GM23338 (cell line): ENCODE measurements around the gene PSMD11. TPM values are rescaled to one million over a fixed set of nuclear protein-coding genes. Genes with fewer than 3 reads are reported as not detected.

Experiments
- ATAC-seq: fragments of 200-7000 bp; cut with Tn5 transposase; 3 replicates; pipeline ENCODE4 v1.9.1; 2020
- DNase-seq: peaks from one replicate; pipeline ENCODE4 v3.0.0-alpha.2; 2015; ENCODE audit warnings: low spot score
- H2AFZ ChIP-seq: fragments of 200-600 bp; sonication (generic); 2 replicates; pipeline ENCODE4 v1.8.0; 2016; ENCODE audit warnings: antibody characterized with exemption, mild to moderate bottlenecking, moderate library complexity
- H3F3A ChIP-seq: fragments of 200-600 bp; sonication (generic); replicated peaks from 2 replicates; pipeline ENCODE4 v1.8.0; 2017; ENCODE audit warnings: antibody characterized with exemption, mixed run types, low read depth
- H3K27ac ChIP-seq: fragments of 200-600 bp; sonication (generic); 2 replicates; pipeline ENCODE4 v1.6.1; 2016; ENCODE audit warnings: low read depth
- H3K27me3 ChIP-seq: fragments of 200-600 bp; sonication (generic); 2 replicates; pipeline ENCODE4 v1.8.0; 2016; ENCODE audit warnings: mild to moderate bottlenecking, mixed run types, moderate library complexity; ENCODE audit not compliant: insufficient read depth
- H3K36me3 ChIP-seq: fragments of 200-600 bp; sonication (generic); 2 replicates; pipeline ENCODE4 v1.8.0; 2016; ENCODE audit warnings: mild to moderate bottlenecking; ENCODE audit not compliant: insufficient read depth
- H3K4me1 ChIP-seq: fragments of 200-600 bp; sonication (generic); 2 replicates; pipeline ENCODE4 v1.8.0; 2016; ENCODE audit warnings: mild to moderate bottlenecking, moderate library complexity; ENCODE audit not compliant: insufficient read depth
- H3K4me2 ChIP-seq: fragments of 200-600 bp; sonication (generic); 2 replicates; pipeline ENCODE4 v1.7.1; 2017; ENCODE audit warnings: mixed run types
- H3K4me3 ChIP-seq: fragments of 200-600 bp; sonication (generic); 2 replicates; pipeline ENCODE4 v1.6.1; 2016; ENCODE audit warnings: mixed run types
- H3K79me2 ChIP-seq: fragments of 200-600 bp; sonication (generic); replicated peaks from 2 replicates; pipeline ENCODE4 v1.8.0; 2017; ENCODE audit warnings: mild to moderate bottlenecking; ENCODE audit not compliant: insufficient read depth
- H3K9me2 ChIP-seq: fragments of 200-600 bp; sonication (generic); 2 replicates; pipeline ENCODE4 v1.8.0; 2017; ENCODE audit not compliant: insufficient read depth
- H4K20me1 ChIP-seq: fragments of 200-600 bp; sonication (generic); replicated peaks from 2 replicates; pipeline ENCODE4 v1.8.0; 2017; ENCODE audit warnings: mild to moderate bottlenecking; ENCODE audit not compliant: insufficient read depth
- H3K27ac Mint-ChIP-seq: 2 replicates; pipeline ENCODE4 v1.8.0; 2020; ENCODE audit warnings: inconsistent platforms, mild to moderate bottlenecking, moderate library complexity, mixed read lengths
- H3K27me3 Mint-ChIP-seq: 3 replicates; pipeline ENCODE4 v1.8.0; 2022; ENCODE audit warnings: low read depth, mild to moderate bottlenecking, moderate library complexity, mixed read lengths, inconsistent platforms; ENCODE audit not compliant: insufficient read depth, poor library complexity
- H3K36me3 Mint-ChIP-seq: 3 replicates; pipeline ENCODE4 v1.8.0; 2021; ENCODE audit warnings: low read depth, mild to moderate bottlenecking, inconsistent platforms, moderate library complexity, mixed read lengths
- H3K4me1 Mint-ChIP-seq: 3 replicates; pipeline ENCODE4 v1.8.0; 2020; ENCODE audit warnings: mild to moderate bottlenecking, inconsistent platforms, mixed read lengths
- H3K4me3 Mint-ChIP-seq: 3 replicates; pipeline ENCODE4 v1.8.0; 2021; ENCODE audit warnings: moderate library complexity, mild to moderate bottlenecking, inconsistent platforms, mixed read lengths
- H3K9me3 Mint-ChIP-seq: 3 replicates; pipeline ENCODE4 v1.8.0; 2020; ENCODE audit warnings: moderate library complexity, mild to moderate bottlenecking, inconsistent platforms, mixed read lengths
- CREB1 ChIP-seq: fragments of 250-450 bp; sonication (Bioruptor Pico); IDR thresholded peaks from 2 replicates; pipeline ENCODE4 v1.5.0; 2020; ENCODE audit warnings: low read depth, mild to moderate bottlenecking, moderate library complexity
- EZH2 ChIP-seq: fragments of 200-600 bp; sonication (generic); IDR thresholded peaks from one replicate; pipeline ENCODE4 v1.8.0; 2017; ENCODE audit warnings: antibody characterized with exemption, mild to moderate bottlenecking, low read depth; ENCODE audit not compliant: unreplicated experiment
- EZH2phosphoT487 ChIP-seq: fragments of 200-600 bp; sonication (generic); IDR thresholded peaks from one replicate; pipeline ENCODE4 v1.8.1; 2018; ENCODE audit warnings: antibody characterized with exemption; ENCODE audit not compliant: unreplicated experiment
- JUNB ChIP-seq: IDR thresholded peaks from one replicate; pipeline ENCODE4 v1.6.1; 2016; ENCODE audit warnings: antibody characterized with exemption; ENCODE audit not compliant: unreplicated experiment
- NANOG ChIP-seq: IDR thresholded peaks from 2 replicates; pipeline ENCODE4 v1.6.1; 2016; ENCODE audit warnings: antibody characterized with exemption, borderline replicate concordance
- POLR2AphosphoS5 ChIP-seq: IDR thresholded peaks from 2 replicates; pipeline ENCODE4 v1.6.1; 2016; ENCODE audit warnings: antibody characterized with exemption, low read depth
- REST ChIP-seq: IDR thresholded peaks from one replicate; pipeline ENCODE4 v1.6.1; 2018; ENCODE audit warnings: antibody characterized with exemption; ENCODE audit not compliant: unreplicated experiment
- ZNF331 ChIP-seq: fragments of 250-450 bp; sonication (Bioruptor Pico); IDR thresholded peaks from 2 replicates; pipeline ENCODE4 v1.5.0; 2020; ENCODE audit warnings: low read depth, mild to moderate bottlenecking, moderate library complexity
- polyA plus RNA-seq: library from polyadenylated mRNA; unstranded; fragments of >200 nt; fragmentation: Nextera tagmentation; extraction: Ambion mirVana; gene quantifications from 2 replicates; pipeline ENCODE4 v1.2.1, GENCODE V29; 2016
- total RNA-seq: library from RNA; depleted of rRNA; stranded (reverse); fragments of >200 nt; shearing (Covaris generic); gene quantifications from 2 replicates; pipeline ENCODE4 v1.2.3, GENCODE V29; 2014
- TF ChIP-seq, protein P1 (sequence below), 2 experiments: fragments of 200-600 bp in 1 of 2; sonication (generic) in 1 of 2; conservative IDR thresholded peaks; 2 replicates each; pipeline versions ENCODE4 v1.5.1 to v1.6.1; 2016 to 2017; ENCODE audit warnings: antibody characterized with exemption in 2 of 2, low read depth in 2 of 2, mild to moderate bottlenecking in 2 of 2, moderate library complexity in 1 of 2
- TF ChIP-seq, protein P2 (sequence below): IDR thresholded peaks from 2 replicates; pipeline ENCODE4 v1.6.1; 2016; ENCODE audit warnings: antibody characterized with exemption
- TF ChIP-seq, protein P3 (sequence below): fragments of 250-450 bp; sonication (Bioruptor Pico); IDR thresholded peaks from 2 replicates; pipeline ENCODE4 v1.5.0; 2020; ENCODE audit warnings: mild to moderate bottlenecking, moderate library complexity

Gene PSMD11
- total and polyA plus RNA-seq, 2 experiments from 2014 or later = 180 to 360 TPM

GRCh38 chr17:32503251-32504165 lies 59.2 kb downstream of the PSMD11 start:
- Histone ChIP-seq H3K9me2 (no peaks in the 10 kb centered on the region), H3K4me2 (no peak overlapping the region), H3K27me3 (no peaks in the 10 kb centered on the region), H3K4me1 (peaks cover 2% of the 10 kb centered on the region; the same call in 1 of the 2 replicates), H3F3A (no peaks in the 10 kb centered on the region), H2AFZ (no peak overlapping the region), H3K79me2 (no peaks in the 10 kb centered on the region), H3K27ac (no peak overlapping the region), H3K36me3 (no peaks in the 10 kb centered on the region), H3K4me3 (no peak overlapping the region), H4K20me1 (no peaks in the 10 kb centered on the region)
- TF ChIP-seq REST (no peak), NANOG (no peak), EZH2phosphoT487 (no peak), JUNB (no peak), CREB1 (CRISPR knock-in tag) (no peak), POLR2AphosphoS5 (no peak), EZH2 (no peak), ZNF331 (CRISPR knock-in tag) (no peak)
- TF ChIP-seq, protein P1, sequence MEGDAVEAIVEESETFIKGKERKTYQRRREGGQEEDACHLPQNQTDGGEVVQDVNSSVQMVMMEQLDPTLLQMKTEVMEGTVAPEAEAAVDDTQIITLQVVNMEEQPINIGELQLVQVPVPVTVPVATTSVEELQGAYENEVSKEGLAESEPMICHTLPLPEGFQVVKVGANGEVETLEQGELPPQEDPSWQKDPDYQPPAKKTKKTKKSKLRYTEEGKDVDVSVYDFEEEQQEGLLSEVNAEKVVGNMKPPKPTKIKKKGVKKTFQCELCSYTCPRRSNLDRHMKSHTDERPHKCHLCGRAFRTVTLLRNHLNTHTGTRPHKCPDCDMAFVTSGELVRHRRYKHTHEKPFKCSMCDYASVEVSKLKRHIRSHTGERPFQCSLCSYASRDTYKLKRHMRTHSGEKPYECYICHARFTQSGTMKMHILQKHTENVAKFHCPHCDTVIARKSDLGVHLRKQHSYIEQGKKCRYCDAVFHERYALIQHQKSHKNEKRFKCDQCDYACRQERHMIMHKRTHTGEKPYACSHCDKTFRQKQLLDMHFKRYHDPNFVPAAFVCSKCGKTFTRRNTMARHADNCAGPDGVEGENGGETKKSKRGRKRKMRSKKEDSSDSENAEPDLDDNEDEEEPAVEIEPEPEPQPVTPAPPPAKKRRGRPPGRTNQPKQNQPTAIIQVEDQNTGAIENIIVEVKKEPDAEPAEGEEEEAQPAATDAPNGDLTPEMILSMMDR (conservative IDR thresholded peaks at IDR 0.05; ENCODE audit: low read depth in 2 of 2) = no peak
- TF ChIP-seq, protein P2, sequence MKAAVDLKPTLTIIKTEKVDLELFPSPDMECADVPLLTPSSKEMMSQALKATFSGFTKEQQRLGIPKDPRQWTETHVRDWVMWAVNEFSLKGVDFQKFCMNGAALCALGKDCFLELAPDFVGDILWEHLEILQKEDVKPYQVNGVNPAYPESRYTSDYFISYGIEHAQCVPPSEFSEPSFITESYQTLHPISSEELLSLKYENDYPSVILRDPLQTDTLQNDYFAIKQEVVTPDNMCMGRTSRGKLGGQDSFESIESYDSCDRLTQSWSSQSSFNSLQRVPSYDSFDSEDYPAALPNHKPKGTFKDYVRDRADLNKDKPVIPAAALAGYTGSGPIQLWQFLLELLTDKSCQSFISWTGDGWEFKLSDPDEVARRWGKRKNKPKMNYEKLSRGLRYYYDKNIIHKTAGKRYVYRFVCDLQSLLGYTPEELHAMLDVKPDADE = no peak
- TF ChIP-seq, protein P3, sequence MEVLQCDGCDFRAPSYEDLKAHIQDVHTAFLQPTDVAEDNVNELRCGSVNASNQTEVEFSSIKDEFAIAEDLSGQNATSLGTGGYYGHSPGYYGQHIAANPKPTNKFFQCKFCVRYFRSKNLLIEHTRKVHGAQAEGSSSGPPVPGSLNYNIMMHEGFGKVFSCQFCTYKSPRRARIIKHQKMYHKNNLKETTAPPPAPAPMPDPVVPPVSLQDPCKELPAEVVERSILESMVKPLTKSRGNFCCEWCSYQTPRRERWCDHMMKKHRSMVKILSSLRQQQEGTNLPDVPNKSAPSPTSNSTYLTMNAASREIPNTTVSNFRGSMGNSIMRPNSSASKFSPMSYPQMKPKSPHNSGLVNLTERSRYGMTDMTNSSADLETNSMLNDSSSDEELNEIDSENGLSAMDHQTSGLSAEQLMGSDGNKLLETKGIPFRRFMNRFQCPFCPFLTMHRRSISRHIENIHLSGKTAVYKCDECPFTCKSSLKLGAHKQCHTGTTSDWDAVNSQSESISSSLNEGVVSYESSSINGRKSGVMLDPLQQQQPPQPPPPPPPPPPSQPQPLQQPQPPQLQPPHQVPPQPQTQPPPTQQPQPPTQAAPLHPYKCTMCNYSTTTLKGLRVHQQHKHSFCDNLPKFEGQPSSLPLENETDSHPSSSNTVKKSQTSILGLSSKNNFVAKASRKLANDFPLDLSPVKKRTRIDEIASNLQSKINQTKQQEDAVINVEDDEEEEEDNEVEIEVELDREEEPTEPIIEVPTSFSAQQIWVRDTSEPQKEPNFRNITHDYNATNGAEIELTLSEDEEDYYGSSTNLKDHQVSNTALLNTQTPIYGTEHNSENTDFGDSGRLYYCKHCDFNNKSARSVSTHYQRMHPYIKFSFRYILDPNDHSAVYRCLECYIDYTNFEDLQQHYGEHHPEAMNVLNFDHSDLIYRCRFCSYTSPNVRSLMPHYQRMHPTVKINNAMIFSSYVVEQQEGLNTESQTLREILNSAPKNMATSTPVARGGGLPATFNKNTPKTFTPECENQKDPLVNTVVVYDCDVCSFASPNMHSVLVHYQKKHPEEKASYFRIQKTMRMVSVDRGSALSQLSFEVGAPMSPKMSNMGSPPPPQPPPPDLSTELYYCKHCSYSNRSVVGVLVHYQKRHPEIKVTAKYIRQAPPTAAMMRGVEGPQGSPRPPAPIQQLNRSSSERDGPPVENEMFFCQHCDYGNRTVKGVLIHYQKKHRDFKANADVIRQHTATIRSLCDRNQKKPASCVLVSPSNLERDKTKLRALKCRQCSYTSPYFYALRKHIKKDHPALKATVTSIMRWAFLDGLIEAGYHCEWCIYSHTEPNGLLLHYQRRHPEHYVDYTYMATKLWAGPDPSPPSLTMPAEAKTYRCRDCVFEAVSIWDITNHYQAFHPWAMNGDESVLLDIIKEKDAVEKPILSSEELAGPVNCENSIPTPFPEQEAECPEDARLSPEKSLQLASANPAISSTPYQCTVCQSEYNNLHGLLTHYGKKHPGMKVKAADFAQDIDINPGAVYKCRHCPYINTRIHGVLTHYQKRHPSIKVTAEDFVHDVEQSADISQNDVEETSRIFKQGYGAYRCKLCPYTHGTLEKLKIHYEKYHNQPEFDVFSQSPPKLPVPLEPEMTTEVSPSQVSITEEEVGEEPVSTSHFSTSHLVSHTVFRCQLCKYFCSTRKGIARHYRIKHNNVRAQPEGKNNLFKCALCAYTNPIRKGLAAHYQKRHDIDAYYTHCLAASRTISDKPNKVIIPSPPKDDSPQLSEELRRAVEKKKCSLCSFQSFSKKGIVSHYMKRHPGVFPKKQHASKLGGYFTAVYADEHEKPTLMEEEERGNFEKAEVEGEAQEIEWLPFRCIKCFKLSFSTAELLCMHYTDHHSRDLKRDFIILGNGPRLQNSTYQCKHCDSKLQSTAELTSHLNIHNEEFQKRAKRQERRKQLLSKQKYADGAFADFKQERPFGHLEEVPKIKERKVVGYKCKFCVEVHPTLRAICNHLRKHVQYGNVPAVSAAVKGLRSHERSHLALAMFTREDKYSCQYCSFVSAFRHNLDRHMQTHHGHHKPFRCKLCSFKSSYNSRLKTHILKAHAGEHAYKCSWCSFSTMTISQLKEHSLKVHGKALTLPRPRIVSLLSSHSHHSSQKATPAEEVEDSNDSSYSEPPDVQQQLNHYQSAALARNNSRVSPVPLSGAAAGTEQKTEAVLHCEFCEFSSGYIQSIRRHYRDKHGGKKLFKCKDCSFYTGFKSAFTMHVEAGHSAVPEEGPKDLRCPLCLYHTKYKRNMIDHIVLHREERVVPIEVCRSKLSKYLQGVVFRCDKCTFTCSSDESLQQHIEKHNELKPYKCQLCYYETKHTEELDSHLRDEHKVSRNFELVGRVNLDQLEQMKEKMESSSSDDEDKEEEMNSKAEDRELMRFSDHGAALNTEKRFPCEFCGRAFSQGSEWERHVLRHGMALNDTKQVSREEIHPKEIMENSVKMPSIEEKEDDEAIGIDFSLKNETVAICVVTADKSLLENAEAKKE (CRISPR knock-in tag) = no peak
- Mint-ChIP-seq H3K4me1 (peaks cover 16% of the 10 kb centered on the region), H3K4me3 (no peak overlapping the region), H3K9me3 (no peaks in the 10 kb centered on the region; the same call in 2 of the 3 replicates), H3K27ac (peak overlapping the region; percentile 53; the same call in 1 of the 2 replicates), H3K36me3 (no peaks in the 10 kb centered on the region), H3K27me3 (peaks cover 8% of the 10 kb centered on the region)
- ATAC-seq (no peak), DNase-seq (no peak)
